NCI-H2196 (cell line): ENCODE results near the gene DDX51.
"Not testable (repeated sequence)": the region's sequence is repeated elsewhere in the genome, so short reads cannot be mapped to it uniquely, and the experiment has no call there.

Source experiments
- DNase-seq: peaks from one replicate; lab custom pipeline; 2025; ENCODE audit not compliant: unreplicated experiment; lab: John Stamatoyannopoulos, UW

The DDX51 gene

DNA sequence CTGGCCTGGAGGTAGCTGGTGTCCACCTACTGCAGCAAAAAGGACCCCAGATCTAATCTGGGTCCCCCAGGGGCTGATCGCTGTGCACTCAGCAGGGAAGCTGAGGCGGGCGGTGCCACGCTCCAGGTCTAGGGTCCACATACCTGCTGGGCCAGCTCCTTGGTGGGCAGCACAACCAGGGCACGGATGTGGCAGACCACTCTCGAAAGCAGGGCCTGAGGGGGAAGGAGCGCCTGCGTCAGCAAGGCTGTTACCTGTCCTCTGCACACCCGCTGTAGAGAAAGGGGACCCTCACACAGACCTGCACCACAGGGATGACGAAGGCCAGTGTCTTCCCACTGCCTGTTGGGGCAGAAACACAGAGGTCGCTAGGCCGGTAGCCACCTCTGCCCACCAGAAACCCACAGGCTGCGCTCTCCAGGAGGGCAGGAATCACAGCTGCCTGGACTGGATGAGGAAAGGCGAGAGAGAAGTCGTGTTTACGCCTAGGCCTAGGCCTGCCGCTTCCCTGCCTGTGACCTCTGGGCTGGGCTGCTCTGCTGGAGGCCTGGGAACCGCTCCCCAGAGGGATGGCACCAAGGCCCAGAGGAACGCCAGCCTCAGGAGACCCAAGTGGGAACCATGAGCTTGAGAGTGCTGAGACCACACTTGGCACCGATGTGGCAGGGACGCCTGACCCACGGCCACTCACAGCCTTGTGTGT, 2.0 kb downstream of the DDX51 start:
- DNase-seq = no peak

DNA sequence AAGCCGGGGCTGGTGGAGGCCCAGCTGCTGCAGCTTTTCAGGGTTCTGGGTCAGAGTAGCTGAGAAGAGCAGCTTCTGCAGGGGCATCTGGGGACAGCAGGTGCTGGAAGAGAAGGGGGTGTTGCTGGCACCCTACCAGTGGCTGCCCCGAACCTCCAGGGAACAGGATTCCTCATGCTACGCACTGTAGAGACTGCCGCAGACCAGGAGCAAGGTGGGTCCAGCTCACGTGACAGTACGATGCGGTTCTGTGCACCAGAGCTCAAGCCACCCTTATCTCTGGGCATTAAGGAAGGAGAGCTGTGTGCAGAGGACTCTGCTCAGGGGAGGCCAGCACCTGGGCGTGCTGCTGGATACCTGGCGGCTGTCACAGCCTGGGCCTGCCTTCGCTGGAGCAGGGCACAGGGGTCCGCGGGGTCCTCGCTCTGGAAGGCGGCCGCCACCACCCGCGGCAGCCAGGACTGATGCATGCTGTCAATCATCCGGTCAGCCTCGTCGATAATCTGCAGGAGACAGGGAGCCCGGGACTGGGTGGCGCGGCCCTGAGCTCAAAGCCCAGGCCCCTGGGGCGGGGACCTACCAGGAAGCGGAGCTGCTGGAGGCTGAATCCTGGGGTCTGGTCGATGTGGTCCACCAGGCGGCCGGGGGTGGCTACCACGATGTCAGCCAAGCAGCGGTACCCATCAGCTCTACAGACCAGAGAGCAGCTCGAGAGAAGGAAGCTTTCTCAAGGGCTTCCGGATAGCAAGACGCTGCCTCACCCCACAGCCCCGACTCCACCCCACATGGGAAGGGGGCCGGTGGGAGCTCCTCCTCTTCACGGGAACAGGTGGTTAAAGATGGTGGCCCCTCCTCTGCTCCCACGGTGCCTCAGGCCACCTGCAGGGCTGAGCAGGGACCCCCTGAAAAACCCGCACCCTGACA, 2.9 kb downstream of the DDX51 start:
- no peak for DNase-seq

DNA sequence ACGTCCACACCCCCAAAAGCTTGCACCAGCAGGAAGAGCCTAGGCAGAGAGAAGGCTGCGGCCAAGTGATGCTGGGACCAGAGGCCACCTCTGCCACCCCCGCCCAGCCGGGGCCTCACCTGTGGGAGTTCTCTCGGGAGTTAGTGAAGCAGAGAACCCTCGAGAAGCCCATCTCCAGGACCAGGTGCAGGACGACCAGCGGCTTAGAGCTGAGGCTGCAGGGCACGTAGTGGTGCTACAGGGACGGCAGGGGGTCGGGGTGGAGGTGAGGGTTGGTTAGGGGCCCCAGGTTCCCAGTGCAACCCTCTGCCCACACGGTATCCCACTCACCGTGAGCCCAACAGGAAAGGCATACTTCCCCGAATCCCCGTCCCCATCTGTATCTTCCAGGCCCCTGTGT, 3.6 kb downstream of the DDX51 start:
- no peak for DNase-seq

DNA sequence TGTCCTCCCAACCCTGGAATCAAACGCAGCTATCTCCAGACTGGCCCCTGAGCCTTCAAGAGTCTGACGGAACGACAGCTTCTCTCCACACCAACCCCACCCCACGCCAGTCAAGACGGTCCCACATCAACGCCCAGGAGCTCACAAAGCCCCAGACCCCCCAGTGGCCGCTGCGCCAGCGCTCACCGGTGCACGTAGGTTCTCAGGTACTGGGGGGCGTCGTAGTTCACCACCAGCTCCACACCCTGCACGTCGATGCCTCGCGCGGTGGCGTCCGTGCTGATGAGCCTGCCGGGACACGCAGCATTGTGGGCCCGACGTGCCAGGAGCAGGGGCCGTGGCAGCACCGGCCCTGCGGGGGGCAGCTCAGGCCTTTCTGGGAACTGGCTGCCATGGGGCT, 4.2 kb downstream of the DDX51 start:
- DNase-seq = no peak

DNA sequence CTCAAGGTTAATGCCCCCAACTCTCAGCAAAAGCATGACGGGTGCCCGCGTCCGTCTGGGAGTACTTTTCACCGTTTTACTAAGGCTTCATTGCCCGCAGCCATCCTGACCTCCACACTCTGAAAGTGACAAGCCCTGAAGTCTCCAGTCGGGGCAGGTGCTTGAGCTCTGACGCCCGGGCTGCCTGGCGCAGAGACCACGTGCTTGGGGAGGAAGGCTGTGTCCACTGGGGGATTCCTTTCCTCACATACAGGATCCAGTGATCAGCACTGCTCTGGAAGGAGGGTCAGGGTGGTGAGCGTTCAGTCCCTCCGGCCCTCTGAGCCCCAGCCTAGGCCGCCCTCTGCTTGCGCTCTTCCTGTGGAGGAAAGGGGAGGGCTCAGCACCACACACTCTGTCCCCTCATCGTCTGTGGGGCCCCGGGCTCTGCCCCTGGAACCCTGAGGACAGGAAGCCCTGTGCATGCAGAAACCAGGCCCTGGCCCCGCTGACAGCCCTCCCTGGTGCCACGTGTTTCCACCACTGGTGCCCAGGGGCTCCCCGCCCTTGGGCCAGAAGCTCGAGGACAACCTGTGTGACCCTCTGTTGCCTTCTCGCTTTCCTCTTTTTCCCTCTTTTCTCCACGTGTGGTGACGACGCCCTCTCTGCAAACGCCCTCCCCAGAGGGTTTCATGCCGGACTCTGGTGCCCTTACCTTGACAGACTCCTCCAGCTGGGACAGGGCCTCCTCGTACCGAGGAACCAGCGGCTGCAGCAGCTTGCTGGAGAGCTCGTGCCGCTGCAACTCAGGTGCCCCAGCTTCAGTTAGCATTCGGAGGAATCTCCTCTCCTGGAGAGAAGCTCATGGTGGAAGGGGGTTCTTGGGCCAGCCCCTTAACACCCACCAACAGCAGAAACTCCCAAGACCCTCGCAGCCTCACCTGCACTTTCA, 4.9 kb downstream of the DDX51 start:
- DNase-seq = no peak

DNA sequence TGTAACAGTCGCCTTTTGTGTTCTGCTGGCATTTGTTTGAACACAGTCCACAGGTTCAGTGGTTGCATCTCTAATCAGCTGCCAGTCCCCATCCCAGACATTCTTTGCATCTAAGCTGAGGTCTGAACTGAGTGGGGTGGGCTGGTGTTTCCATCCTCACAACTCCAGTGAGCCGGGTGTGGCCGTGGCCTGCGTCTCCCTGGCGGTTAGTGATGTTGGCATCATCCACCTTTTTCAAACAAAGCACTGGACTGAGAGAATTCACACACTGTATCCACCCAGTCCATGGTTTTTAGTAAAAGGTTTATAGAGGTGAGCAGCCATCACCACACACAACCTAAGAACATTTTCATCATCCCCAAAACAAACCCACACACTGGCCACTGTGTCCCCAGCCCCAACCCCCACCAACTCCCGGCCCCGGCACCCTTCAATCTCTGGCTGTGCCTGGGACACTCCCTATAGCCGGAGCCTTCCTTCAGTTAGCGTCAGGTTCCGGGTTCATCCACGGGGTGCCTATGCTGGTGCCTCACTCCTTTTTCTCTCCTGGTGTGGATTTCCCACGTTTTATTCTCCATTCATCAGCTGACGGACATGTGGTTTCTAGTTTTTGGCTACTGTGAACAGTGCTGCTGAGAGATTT, 6.5 kb downstream of the DDX51 start:
- no peak for DNase-seq

DNA sequence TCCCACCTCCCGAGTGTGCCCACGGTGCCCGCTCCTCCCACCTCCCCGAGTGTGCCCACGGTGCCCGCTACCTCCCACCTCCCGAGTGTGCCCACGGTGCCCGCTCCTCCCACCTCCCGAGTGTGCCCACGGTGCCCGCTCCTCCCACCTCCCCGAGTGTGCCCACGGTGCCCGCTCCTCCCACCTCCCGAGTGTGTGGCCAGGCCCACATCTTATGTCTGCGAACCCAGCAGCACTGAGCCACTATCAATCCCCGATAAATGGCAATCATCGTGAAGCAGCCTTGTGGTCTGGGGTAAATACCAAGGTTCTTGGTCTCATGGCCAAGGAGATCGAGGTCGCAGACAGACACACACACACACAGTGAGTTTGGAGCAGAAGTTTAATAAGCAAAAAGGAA, 7.9 kb downstream of the DDX51 start:
- not testable (repeated sequence) for DNase-seq

DNA sequence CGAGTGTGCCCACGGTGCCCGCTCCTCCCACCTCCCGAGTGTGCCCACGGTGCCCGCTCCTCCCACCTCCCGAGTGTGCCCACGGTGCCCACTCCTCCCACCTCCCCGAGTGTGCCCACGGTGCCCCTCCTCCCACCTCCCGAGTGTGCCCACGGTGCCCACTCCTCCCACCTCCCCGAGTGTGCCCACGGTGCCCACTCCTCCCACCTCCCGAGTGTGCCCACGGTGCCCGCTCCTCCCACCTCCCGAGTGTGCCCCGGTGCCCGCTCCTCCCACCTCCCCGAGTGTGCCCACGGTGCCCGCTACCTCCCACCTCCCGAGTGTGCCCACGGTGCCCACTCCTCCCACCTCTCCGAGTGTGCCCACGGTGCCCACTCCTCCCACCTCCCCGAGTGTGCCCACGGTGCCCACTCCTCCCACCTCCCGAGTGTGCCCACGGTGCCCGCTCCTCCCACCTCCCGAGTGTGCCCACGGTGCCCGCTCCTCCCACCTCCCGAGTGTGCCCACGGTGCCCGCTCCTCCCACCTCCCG, 9.4 kb downstream of the DDX51 start:
- DNase-seq = not testable (repeated sequence)

DNA sequence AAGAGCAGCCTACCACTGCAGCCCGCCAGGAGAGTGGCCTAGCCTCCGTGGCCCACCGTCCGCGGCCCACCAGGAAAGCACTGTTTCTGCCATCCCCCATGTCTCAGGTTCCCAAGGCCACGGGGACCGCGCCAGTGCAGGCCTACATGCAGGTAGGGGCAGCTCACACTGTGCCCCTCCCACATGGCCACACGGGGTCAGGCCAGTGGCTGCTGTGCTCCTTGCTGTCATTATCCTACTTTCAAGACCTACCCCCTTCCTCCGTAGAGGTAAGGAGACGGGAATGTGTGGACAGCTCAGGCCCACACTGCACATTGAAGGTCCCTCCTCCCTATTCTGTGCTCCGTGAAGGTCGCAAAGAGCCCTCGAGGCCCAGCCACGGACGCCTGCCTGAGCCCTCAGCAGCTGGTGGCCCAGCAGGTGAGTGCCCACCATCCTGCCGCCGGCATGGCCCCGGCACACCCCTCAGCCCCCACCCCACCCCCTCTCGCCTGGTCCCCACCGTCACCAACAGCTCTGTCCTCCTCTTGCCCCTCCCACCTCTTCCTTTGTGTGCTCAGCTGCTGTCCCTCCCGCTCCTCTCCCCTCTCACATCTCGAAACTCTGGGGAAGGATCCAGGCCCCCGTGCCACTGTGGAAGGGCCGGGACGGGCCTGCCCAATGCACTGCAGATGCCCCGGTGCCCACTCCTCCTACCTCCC, 10.0 kb downstream of the DDX51 start:
- peak; percentile 50 for DNase-seq

DNA sequence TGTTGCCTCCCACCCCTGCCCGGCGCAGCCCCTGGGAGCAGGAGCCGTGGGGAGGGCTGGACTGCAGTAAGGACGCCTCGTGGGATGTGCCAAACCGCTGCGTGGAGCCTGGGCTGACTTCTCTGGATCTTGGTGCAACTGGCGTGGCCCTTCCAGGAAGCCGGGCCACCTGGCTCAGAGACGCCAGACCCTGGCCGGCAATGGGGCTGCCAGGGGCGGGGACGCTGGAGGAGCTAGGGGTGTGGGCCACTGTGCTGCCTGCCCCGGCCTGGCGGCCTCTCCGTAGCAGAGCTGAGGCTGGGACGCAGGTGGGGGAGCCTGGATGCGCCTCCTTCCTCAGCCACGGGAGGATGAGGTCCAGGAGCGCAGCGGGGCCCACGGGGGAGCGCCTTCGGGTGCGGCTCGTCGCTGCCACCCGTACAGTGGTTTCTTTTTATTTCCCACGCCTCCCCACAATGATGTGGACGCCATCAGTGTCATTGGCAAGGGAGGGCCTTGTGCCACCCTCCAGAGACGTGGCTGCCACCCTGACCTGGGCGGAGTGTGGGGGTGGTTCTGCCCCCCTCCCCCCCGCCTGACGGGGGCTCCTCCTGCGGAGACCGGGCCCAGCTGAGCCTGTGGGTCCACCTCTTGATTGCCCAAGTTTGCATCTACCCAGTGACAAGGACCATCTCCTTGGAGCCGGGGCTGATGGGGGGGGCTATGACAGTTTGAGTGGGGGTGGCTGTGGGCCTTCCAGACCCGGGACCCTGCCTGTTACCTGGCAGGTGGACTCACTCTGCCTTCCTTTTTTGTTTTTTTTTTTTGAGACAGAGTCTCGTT, 11.3 kb downstream of the DDX51 start:
- no peak for DNase-seq

DNA sequence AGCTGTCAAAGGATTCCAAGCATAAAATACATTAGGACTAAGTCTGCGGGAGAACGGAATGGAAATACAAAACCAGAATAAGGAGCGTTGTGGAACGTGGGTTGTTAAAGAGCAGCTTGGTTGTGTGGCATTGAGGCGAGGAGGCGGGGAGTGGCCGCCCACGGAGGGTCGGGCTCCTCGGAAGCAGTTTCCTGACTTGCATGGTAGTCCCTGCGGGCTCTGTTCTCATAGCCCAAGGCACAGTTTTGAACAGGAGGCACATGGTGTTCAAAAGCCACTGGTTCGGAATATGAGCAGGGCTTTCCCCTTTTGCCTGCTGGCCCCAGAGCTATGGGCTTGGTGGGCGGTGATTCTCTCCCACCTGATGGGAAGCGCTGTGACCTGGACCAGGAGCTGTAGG, 12.2 kb downstream of the DDX51 start:
- DNase-seq = no peak

DNA sequence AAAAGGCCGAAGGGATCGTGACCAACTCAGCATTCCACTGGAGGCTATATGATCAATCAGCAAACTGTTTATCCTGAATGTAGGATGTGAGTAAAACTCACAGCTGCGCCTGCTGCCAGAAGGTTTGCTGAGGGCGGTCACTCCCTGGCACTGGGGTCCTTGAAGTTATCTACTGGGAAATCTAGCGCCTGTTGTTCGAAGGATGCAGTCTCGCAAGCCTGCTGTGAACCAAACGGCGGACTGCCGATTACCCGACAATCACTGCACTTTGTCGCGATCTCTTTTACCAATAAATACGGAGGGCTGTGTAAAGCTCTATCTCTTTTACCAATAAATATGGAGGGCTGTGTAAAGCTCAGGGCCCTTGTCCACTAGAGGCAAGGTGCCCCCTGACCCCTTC, 12.9 kb downstream of the DDX51 start:
- DNase-seq = no peak

DNA sequence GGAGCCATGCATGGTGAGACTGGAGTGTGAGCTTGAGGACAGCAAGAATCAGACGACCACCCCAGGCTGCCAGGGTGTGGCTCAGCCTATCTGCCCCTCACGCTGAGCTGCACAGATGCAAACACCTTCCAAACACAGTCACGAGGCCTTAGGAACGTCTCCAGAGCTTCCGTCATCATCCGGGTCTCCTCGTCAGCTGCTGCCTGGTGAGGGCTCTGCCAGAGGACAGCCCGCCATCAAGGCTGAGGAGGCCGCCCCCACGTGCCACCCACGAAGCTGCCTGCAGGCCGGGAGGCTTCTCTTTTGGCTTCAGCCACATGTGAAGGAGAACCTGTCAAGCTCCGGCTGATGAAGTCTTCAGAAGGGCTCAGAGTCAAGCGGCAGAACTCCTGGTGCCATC, 13.4 kb downstream of the DDX51 start:
- no peak for DNase-seq

DNA sequence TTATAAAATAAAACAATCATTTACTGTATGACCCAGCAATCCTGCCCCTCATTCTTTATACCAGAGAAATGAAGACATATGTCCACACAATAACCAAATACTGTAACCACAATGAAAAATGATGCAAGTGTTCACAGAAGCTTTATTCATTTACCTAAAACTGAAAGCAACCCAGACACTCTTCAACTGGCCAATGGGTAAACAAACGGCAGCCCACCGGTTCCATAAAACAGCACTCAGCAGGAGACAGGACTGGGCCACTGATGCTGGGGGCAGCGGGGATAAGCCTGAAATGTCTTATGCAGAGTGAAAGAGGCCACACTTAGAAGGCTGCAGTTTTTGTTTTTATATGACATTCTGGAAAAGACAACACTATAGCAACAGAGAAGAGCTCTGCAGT, 15.1 kb downstream of the DDX51 start:
- no peak for DNase-seq

DNA sequence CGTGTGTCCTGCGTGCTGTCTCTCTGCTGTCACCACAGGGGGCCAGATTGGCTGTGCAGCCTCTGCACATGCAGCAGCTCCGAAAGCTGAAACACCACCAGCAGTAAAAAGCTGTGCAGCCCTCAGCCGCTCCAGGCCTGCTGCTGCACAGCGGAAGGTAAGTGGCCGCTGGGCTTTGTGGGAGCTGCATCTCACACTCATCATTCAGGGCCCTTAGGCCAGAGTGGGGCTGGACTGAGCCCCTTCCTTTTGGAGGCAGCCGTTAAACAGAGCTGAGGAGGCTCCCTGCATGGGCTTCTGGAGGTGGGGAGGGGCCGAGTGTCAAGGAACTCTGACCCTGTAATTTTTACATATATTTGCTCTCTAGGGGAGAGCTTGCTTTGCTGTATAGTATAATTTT, 17.1 kb downstream of the DDX51 start:
- DNase-seq = no peak

DNA sequence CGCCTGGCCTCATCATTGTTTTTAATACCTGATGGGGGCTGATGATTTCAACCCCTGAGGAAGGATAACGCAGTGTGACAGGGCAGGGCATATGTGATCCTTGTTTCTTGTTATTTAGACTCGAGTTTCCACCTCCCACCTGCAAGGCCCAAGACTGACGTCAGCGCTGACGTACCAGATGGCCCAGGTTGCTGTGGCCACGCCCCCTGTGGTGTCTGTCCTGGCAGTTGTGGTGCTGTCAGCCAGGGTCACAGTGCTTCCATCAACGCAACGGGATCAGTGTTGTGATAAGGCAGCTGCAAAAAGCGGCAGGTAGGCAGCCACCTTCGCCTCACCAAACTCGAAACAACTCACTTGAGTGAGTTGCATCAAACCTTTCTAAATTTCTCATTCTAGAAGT, 18.4 kb downstream of the DDX51 start:
- DNase-seq = no peak

DNA sequence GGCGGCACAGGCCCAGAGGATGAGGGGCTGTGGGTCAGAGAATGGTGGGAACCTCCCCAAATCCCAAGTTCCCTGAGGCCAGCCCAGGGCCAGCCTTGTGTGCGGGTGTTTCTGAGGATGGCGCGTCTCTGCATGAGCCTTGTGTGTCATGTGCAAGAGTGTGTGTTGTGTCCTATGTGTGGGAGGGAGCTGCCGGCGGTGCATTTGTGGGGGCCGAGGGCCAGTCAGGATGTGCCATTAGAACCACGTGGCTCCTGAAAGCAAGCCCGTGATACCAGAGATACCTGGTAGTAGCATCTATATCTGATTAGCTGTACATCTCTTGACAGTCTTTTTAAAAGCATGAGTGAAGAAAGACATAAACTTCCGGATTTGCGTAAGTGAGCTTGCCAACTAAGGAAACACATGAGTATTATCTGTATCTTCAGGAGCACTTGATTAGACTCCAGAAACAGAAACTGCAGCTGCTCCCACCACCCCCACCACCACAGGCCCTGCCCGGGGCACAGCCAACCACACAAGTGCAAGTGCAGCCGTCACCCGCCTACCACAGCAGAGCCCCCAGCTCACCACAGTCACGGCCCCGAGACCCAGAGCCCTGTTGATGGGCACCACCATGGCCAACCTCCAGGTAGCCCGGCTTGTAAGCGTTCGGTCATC, 19.2 kb downstream of the DDX51 start:
- no peak for DNase-seq

DNA sequence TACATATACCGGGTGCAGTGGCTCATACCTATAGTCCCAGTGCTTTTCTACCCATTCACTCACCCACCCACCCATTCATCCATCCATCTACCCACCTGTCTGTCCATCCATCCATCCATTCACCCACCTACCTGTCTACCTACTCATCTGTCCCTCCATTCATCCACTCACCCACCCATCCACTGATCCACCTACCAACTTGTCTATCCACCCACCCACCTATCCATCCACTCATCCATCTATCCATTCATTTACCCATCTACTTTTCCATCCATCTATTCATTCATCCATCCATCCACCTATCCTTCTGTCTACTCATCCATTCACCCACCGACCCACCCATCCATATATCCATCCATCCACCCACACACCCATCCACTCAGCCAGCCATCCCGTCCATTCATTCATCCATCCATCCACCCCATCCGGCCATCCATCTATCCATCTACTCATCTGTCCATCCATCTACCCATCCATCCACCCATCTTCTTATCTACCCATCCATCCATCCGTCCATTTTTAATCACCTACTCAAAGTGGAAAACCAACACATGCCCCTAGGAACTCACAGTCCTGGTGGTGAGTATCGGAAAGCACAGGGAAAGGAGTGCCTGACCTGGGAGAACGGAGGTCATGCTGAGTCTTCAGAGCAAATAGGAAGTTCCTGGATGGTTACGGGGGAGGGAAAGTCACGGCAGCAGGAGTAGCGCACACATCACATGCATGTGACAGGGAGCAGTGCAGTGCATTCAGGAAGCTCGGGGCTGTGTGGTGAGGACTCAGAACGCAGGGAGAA, 20.0 kb downstream of the DDX51 start:
- no peak for DNase-seq
